IMR-90 (cell line): ENCODE measurements around the gene APLN. TPM values are rescaled to one million over a fixed set of nuclear protein-coding genes. Genes with fewer than 3 reads are reported as not detected.

Source experiments
- ATAC-seq: fragments of 200-7000 bp; cut with Tn5 transposase; 2 replicates; pipeline ENCODE4 v1.9.1; 2020; ENCODE audit warnings: low read depth, mild to moderate bottlenecking, moderate library complexity
- BruUV-seq: library from RNA; stranded (reverse); fragments of 400-500 nt; replicated peaks from 2 replicates; lab custom pipeline; 2021; lab: Mats Ljungman, UMichigan
- CTCF ChIA-PET: fragments of 300-600 bp; formaldehyde crosslinking; extraction: SDS; loops from one replicate; lab custom pipeline; 2021; ENCODE audit warnings: antibody characterized with exemption; lab: Yijun Ruan, JAX
- POLR2A ChIA-PET: fragments of 300-600 bp; sonication (Branson Sonifier 250); formaldehyde crosslinking; loops from one replicate; lab custom pipeline; 2022; ENCODE audit warnings: antibody characterized with exemption; ENCODE audit not compliant: unreplicated experiment; lab: Charles Lee
- DNase-seq: peaks from one replicate; pipeline ENCODE4 v3.0.0; 2013
- H2AFZ ChIP-seq: replicated peaks from 2 replicates; pipeline ENCODE3; 2013; ENCODE audit warnings: low read length, mild to moderate bottlenecking; ENCODE audit not compliant: poor library complexity
- H2AK5ac ChIP-seq: 2 replicates; pipeline ENCODE4 v1.6.1; 2013; ENCODE audit warnings: low read depth, low read length, inconsistent platforms
- H2AK9ac ChIP-seq: replicated peaks from 2 replicates; pipeline ENCODE3; 2013; ENCODE audit warnings: mild to moderate bottlenecking, low read depth, low read length, moderate library complexity; ENCODE audit not compliant: poor library complexity
- H2BK120ac ChIP-seq: 2 replicates; pipeline ENCODE4 v1.6.1; 2013; ENCODE audit warnings: low read depth, low read length, inconsistent platforms
- H2BK15ac ChIP-seq: 3 replicates; pipeline ENCODE4 v1.6.1; 2013; ENCODE audit warnings: low read depth, low read length, inconsistent platforms
- H2BK20ac ChIP-seq: 2 replicates; pipeline ENCODE4 v1.6.1; 2013; ENCODE audit warnings: low read depth, mild to moderate bottlenecking, inconsistent platforms, low read length, moderate library complexity
- H2BK5ac ChIP-seq: 2 replicates; pipeline ENCODE4 v1.6.1; 2013; ENCODE audit warnings: mild to moderate bottlenecking, low read depth, low read length, inconsistent platforms; ENCODE audit not compliant: poor library complexity, severe bottlenecking
- H3K14ac ChIP-seq: replicated peaks from 2 replicates; pipeline ENCODE4 v1.6.1; 2013; ENCODE audit warnings: low read depth, low read length, inconsistent platforms
- H3K18ac ChIP-seq: 2 replicates; pipeline ENCODE4 v1.6.1; 2013; ENCODE audit warnings: low read depth, low read length, control low read depth
- H3K23ac ChIP-seq: 2 replicates; pipeline ENCODE4 v1.6.1; 2013; ENCODE audit warnings: low read depth, low read length, inconsistent platforms
- H3K27ac ChIP-seq: 2 replicates; pipeline ENCODE4 v1.5.1; 2013; ENCODE audit warnings: mild to moderate bottlenecking, control low read depth, low read length; ENCODE audit not compliant: insufficient read depth
- H3K27me3 ChIP-seq: 2 replicates; pipeline ENCODE4 v1.6.1; 2013; ENCODE audit warnings: low read length; ENCODE audit not compliant: control insufficient read depth, insufficient read depth
- H3K36me3 ChIP-seq: 2 replicates; pipeline ENCODE4 v1.6.1; 2013; ENCODE audit warnings: low read length, mixed read lengths; ENCODE audit not compliant: control insufficient read depth, insufficient read depth
- H3K4ac ChIP-seq: 2 replicates; pipeline ENCODE4 v1.6.1; 2013; ENCODE audit warnings: low read depth, low read length, inconsistent platforms
- H3K4me1 ChIP-seq: 2 replicates; pipeline ENCODE4 v1.6.1; 2013; ENCODE audit warnings: low read length, mixed read lengths; ENCODE audit not compliant: control insufficient read depth, insufficient read depth
- H3K4me2 ChIP-seq: 2 replicates; pipeline ENCODE4 v1.6.1; 2013; ENCODE audit warnings: low read depth, mild to moderate bottlenecking, control low read depth, low read length, moderate library complexity
- H3K4me3 ChIP-seq: 2 replicates; pipeline ENCODE4 v1.5.1; 2013; ENCODE audit warnings: low read depth, mild to moderate bottlenecking, control low read depth, low read length, moderate library complexity; ENCODE audit not compliant: insufficient read depth
- H3K56ac ChIP-seq: 2 replicates; pipeline ENCODE4 v1.6.1; 2013; ENCODE audit warnings: low read length, inconsistent platforms; ENCODE audit not compliant: insufficient read depth; ENCODE audit errors: extremely low read depth
- H3K79me1 ChIP-seq, 2 experiments: 2 replicates each; pipeline ENCODE4 v1.6.1; 2013; ENCODE audit warnings: low read length in 2 of 2, inconsistent platforms in 1 of 2, low read depth in 1 of 2
- H3K9ac ChIP-seq: 2 replicates; pipeline ENCODE4 v1.6.1; 2013; ENCODE audit warnings: low read depth, low read length, control low read depth
- H3K9me1 ChIP-seq: 2 replicates; pipeline ENCODE4 v1.6.1; 2013; ENCODE audit warnings: low read length, inconsistent platforms; ENCODE audit not compliant: insufficient read depth
- H3K9me3 ChIP-seq: 2 replicates; pipeline ENCODE4 v1.6.1; 2013; ENCODE audit warnings: low read length; ENCODE audit not compliant: control insufficient read depth, insufficient read depth
- H4K20me1 ChIP-seq: 2 replicates; pipeline ENCODE4 v1.6.1; 2013; ENCODE audit warnings: low read length, inconsistent platforms; ENCODE audit not compliant: insufficient read depth
- H4K5ac ChIP-seq: 2 replicates; pipeline ENCODE4 v1.6.1; 2013; ENCODE audit warnings: mild to moderate bottlenecking, low read depth, low read length, control low read depth
- H4K8ac ChIP-seq, 2 experiments: 2 replicates each; pipeline ENCODE4 v1.6.1; 2013; ENCODE audit warnings: low read depth in 2 of 2, low read length in 2 of 2, control low read depth in 1 of 2, inconsistent platforms in 1 of 2
- H4K91ac ChIP-seq: 2 replicates; pipeline ENCODE4 v1.6.1; 2013; ENCODE audit warnings: low read depth, low read length, inconsistent platforms; ENCODE audit not compliant: insufficient read depth
- ELK1 ChIP-seq: fragments of 150-350 bp; IDR thresholded peaks from 2 replicates; pipeline ENCODE4 v1.6.1; 2016; ENCODE audit warnings: low read depth, mild to moderate bottlenecking, low read length, moderate library complexity, borderline replicate concordance
- MAFK ChIP-seq: IDR thresholded peaks from 2 replicates; pipeline ENCODE4 v1.6.1; 2012; ENCODE audit warnings: low read depth, low read length, improper control_type of control experiment
- RFX5 ChIP-seq: IDR thresholded peaks from 2 replicates; pipeline ENCODE4 v1.8.0; 2012; ENCODE audit warnings: low read depth, mild to moderate bottlenecking, low read length, moderate library complexity
- WGBS, 2 experiments: methylation state at CpG; one replicate each; pipeline versions ENCODE4 v1.1.5 to v1.1.7; 2013; ENCODE audit warnings: missing lambda C conversion rate in 2 of 2; ENCODE audit not compliant: insufficient read length in 1 of 2; ENCODE audit errors: extremely low coverage in 2 of 2; 5-methylcytosine and 5-hydroxymethylcytosine counted together
- dilution Hi-C: fragments of 300-500 bp; cut with HindIII; formaldehyde crosslinking; loops from one replicate; pipeline ENCODE4 v1.14.3; 2018; ENCODE audit warnings: low sequenced_read_pairs; ENCODE audit not compliant: unreplicated experiment
- in situ Hi-C: fragments of 300-500 bp; cut with MboI; formaldehyde crosslinking; loops from 3 replicates; pipeline ENCODE4 v1.14.3; 2019; ENCODE audit warnings: low sequenced_read_pairs, inconsistent platforms, mixed read lengths
- intact Hi-C: fragments of 100-400 bp; cut with micrococcal nuclease; formaldehyde crosslinking; loops from 2 replicates; pipeline ENCODE4 v1.10.0; 2022
- polyA plus RNA-seq, 3 experiments: library from polyadenylated mRNA; depleted of rRNA; stranded (reverse); fragments of >200 nt; gene quantifications; 2 replicates each; pipeline ENCODE4 v1.2.3, GENCODE V29; 2012; ENCODE audit warnings: low replicate concordance in 1 of 3
- total RNA-seq: library from RNA; depleted of rRNA; stranded (reverse); fragments of >200 nt; gene quantifications from 2 replicates; pipeline ENCODE4 v1.2.3, GENCODE V29; 2012

The APLN gene
- total and polyA plus RNA-seq, 2 of the 4 experiments (the other 2 are of a cell fraction), result 0.18 to 0.72 TPM

DNA sequence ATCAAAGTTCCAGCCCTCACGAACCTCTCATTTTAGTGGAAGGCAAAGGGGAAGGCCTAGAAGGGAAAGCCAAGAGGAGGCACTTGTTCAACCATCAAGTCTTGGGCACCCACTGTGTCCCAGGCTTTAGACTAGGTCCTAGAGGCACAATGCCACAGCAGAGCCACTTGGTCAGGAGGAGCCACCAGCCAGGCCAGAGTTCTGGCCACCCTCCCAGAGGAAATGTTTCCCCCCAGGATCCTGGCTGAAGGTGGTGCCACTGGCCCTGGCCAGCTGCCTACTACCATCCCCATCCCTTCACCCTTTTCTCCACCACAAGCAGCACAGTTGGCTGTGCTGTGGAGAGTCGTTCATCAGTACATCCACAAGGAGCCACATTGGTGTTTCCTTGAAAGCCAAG lies 49.7 kb upstream of the APLN start:
- TF ChIP-seq MAFK (no peak), ELK1 (no peak), RFX5 (no peak)
- H4K5ac ChIP-seq, result no peak overlapping the region
- no peak overlapping the region for H4K91ac ChIP-seq
- no peak overlapping the region for H3K14ac ChIP-seq
- no peak overlapping the region for H3K56ac ChIP-seq
- no peak for ATAC-seq
- no peak overlapping the region for H3K18ac ChIP-seq
- no peaks in the 10 kb centered on the region; the same call in none of the 2 replicates for H3K9me3 ChIP-seq
- H2AK9ac ChIP-seq, result no peak overlapping the region
- H3K9me1 ChIP-seq, result no peaks in the 10 kb centered on the region; the same call in 1 of the 2 replicates
- no peaks in the 10 kb centered on the region for H4K20me1 ChIP-seq
- no peak overlapping the region for H3K4me3 ChIP-seq
- no peak for DNase-seq
- no peak overlapping the region for H2BK5ac ChIP-seq
- in situ Hi-C loops (no loop called here), dilution Hi-C loops (no loop called here), intact Hi-C loops (no loop called here)
- H2AK5ac ChIP-seq, result no peak overlapping the region
- H3K27ac ChIP-seq, result no peak overlapping the region
- H3K4me1 ChIP-seq, result no peaks in the 10 kb centered on the region
- H3K27me3 ChIP-seq, result peaks cover 25% of the 10 kb centered on the region; the same call in 1 of the 2 replicates
- H3K4me2 ChIP-seq, result no peak overlapping the region
- ChIA-PET POLR2A (no interaction called here), CTCF (no interaction called here)
- H3K4ac ChIP-seq, result no peak overlapping the region
- no TSS peak for BruUV-seq
- no peak overlapping the region for H3K23ac ChIP-seq
- no peak overlapping the region for H3K9ac ChIP-seq
- H2BK120ac ChIP-seq, result no peak overlapping the region
- H3K79me1 ChIP-seq, result no peaks in the 10 kb centered on the region
- H2BK20ac ChIP-seq, result no peak overlapping the region
- H4K8ac ChIP-seq, result no peak overlapping the region
- H2BK15ac ChIP-seq, result no peak overlapping the region
- no peak overlapping the region for H2AFZ ChIP-seq
- WGBS, 2 experiments, result no CpG with 5 or more reads among the region's 2 CpGs
- no peaks in the 10 kb centered on the region for H3K36me3 ChIP-seq
